Measurements from ENCODE around the gene GPR180. TPM values are rescaled to one million over a fixed set of nuclear protein-coding genes. Genes with fewer than 3 reads are reported as not detected.

The GPR180 gene
- total RNA-seq (10 to 100 TPM in 1 of 2 donors, 1 to 10 TPM in 1; 7.9 to 19.4 TPM), polyA plus RNA-seq (ENCODE audit: insufficient read length in 2 of 2) (1 to 10 TPM; 6.4 to 8.2 TPM)
- long read RNA-seq, donor 1, full-length matches to known transcripts, result 4 of 9 reads
- long read RNA-seq, donor 1, partial matches to known transcripts, result 5 of 9 reads
- long read RNA-seq, donor 1, other reads (novel, unspliced or antisense), result 0 of 9 reads
- long read RNA-seq, donor 2, full-length matches to known transcripts, result 1 of 1 reads
- long read RNA-seq, donor 2, partial matches to known transcripts, result 0 of 1 reads
- long read RNA-seq, donor 2, other reads (novel, unspliced or antisense), result 0 of 1 reads
- long read RNA-seq, donor 3, full-length matches to known transcripts, result 1 of 1 reads
- long read RNA-seq, donor 3, partial matches to known transcripts, result 0 of 1 reads
- long read RNA-seq, donor 3, other reads (novel, unspliced or antisense), result 0 of 1 reads
- long read RNA-seq, donor 4, full-length matches to known transcripts, result 3 of 3 reads
- long read RNA-seq, donor 4, partial matches to known transcripts, result 0 of 3 reads
- long read RNA-seq, donor 4, other reads (novel, unspliced or antisense), result 0 of 3 reads

DNA sequence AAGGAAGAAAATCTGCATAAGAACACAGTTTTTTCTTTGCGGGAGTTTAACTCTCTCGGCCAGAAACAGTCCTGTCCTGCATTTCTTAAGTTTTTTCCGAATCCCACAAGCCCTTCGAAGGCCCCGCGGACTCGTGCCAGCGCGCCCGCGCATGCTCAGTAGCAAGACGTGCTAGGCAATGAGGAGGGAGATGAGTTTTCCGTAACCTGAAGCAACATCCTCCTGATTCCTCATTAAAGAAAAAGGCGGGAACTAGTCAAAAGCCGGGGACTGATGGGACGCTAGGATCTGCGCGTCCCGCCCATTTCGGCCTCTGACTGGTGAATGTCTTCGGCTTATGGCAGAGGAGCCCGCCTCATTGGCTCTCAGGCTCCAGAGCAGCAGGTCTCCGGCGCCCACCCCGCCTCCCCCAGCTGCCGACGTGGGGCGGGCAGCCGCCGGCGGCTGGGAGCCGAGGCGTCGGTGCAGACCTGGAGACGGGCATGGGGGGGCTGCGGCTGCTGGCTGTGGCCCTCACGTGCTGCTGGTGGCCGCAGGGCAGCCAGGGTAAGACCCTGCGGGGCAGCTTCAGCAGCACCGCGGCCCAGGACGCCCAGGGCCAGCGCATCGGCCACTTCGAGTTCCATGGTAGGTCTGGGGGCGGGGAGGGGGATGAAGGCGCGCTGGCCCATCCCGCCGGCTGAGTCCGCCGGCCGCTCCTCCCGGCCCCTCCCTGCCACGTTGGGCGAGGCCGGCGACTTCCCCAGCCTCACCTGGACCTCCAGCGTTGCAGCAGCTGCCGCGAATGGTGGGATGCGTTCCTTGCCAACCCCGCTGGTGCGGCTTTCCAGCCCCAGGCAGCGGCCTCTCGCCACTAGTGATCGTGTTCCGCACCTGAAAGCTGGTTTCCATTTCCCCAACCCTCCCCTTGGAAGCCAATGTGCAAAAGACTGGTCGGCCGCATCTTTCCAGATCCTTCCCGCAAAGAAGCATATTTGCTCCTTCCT lies at the start of gene GPR180:
TSS of gene GPR180 (plus strand) at position 412 of the 986 bp plus-strand sequence. CDS start at position 483, 71 bp downstream.
- no peaks in the 10 kb centered on the region for H3K27me3 ChIP-seq (ENCODE audit: control insufficient read depth, insufficient read depth, low read length)
- H3K4me1 ChIP-seq (ENCODE audit: control insufficient read depth, insufficient read depth, low read length), result peaks cover 5% of the 10 kb centered on the region
- DNase-seq (ENCODE audit: low read depth in 4 of 6, low spot score in 6 of 6), result peak; percentile 91 to 100 (median 98)
- H3K36me3 ChIP-seq (ENCODE audit: control insufficient read depth, insufficient read depth, low read length), result peaks cover 4% of the 10 kb centered on the region
- H3K9me3 ChIP-seq (ENCODE audit: control insufficient read depth, insufficient read depth, low read length), result no peaks in the 10 kb centered on the region
- under 1% methylated on average over 68 of the region's 71 CpGs for WGBS (ENCODE audit: insufficient coverage)
- peak within 1 kb of the TSS; percentile 86 for H3K27ac ChIP-seq (ENCODE audit: low read depth, low read length)
- peak within 1 kb of the TSS; percentile 85 for H3K4me3 ChIP-seq (ENCODE audit: low read depth, low read length)

DNA sequence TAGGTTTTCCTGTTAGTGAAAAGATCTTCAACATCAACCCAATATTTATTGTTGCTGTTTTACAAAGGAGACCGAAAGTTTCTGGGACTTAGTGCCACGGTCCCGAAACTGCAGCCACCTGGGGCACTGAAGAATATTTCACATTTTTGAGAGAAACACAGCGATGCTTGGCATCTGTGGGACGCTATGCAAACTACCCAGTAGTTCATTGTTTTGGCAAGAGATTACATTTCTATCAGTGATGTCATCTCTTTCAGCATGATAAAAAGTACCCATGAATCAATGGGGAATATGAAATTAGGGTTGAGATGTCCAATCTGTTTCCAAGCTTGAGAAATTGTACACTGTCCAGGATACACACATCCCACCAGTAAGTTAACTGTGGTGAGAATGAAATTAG lies 49.6 kb upstream of the GPR180 start:
- DNase-seq (ENCODE audit: low read depth in 4 of 6, low spot score in 6 of 6), result no peak
- Histone ChIP-seq H3K27ac (ENCODE audit: low read depth, low read length) (no peak overlapping the region), H3K27me3 (ENCODE audit: control insufficient read depth, insufficient read depth, low read length) (no peaks in the 10 kb centered on the region), H3K4me1 (ENCODE audit: control insufficient read depth, insufficient read depth, low read length) (peaks cover 14% of the 10 kb centered on the region), H3K9me3 (ENCODE audit: control insufficient read depth, insufficient read depth, low read length) (no peaks in the 10 kb centered on the region), H3K4me3 (ENCODE audit: low read depth, low read length) (no peak overlapping the region), H3K36me3 (ENCODE audit: control insufficient read depth, insufficient read depth, low read length) (no peaks in the 10 kb centered on the region)
- 93% methylated on average over 3 of the region's 5 CpGs for WGBS (ENCODE audit: insufficient coverage)

DNA sequence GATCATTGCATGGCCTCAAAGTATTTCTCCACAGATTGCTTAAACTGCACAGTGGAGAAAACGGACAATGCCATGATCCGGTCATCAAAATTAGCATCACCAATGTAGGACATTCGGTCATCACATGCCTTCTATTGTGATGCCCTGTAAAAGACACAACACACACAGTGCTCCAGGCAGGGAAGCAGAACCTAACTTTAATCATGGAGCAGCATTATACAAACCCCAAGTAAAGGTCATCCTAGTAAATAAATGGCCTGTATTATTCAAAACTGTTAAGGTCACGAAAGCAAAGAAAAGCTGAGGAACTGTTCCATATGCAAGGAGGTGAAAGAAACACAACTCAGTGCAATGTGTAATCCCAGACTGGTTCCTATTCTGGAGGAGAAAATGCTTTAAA lies 47.9 kb upstream of the GPR180 start:
- 85% methylated on average over 3 of the region's 4 CpGs for WGBS (ENCODE audit: insufficient coverage)
- Histone ChIP-seq H3K27ac (ENCODE audit: low read depth, low read length) (no peak overlapping the region), H3K36me3 (ENCODE audit: control insufficient read depth, insufficient read depth, low read length) (no peaks in the 10 kb centered on the region), H3K4me1 (ENCODE audit: control insufficient read depth, insufficient read depth, low read length) (peaks cover 9% of the 10 kb centered on the region), H3K9me3 (ENCODE audit: control insufficient read depth, insufficient read depth, low read length) (no peaks in the 10 kb centered on the region), H3K4me3 (ENCODE audit: low read depth, low read length) (no peak overlapping the region), H3K27me3 (ENCODE audit: control insufficient read depth, insufficient read depth, low read length) (no peaks in the 10 kb centered on the region)
- DNase-seq (ENCODE audit: low read depth in 4 of 6, low spot score in 6 of 6), result no peak

DNA sequence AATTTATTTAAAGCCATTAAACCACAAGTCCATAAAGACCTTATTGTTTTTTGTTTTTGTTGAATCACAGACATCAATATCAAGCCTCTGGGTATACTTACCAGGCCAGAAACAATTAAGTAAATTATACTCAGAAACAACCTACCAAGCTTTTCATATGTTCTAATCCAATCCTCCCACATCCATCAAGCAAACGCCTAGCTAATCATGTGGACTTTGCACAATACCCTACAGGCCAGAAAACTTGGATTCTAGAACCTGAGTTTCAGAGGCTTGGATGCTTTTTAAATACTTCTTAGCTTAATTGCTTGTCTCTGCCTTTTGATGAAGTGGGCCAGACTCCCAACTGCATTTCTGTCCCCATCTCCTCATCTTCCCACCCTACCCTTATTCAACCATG lies 45.6 kb upstream of the GPR180 start:
- WGBS (ENCODE audit: insufficient coverage), result no CpG with 5 or more reads among the region's 1 CpG
- no peaks in the 10 kb centered on the region for H3K36me3 ChIP-seq (ENCODE audit: control insufficient read depth, insufficient read depth, low read length)
- H3K4me1 ChIP-seq (ENCODE audit: control insufficient read depth, insufficient read depth, low read length), result no peaks in the 10 kb centered on the region
- H3K27me3 ChIP-seq (ENCODE audit: control insufficient read depth, insufficient read depth, low read length), result no peaks in the 10 kb centered on the region
- H3K4me3 ChIP-seq (ENCODE audit: low read depth, low read length), result no peak overlapping the region
- peak in 1 of 6 donors; percentile 30 for DNase-seq (ENCODE audit: low read depth in 4 of 6, low spot score in 6 of 6)
- no peaks in the 10 kb centered on the region for H3K9me3 ChIP-seq (ENCODE audit: control insufficient read depth, insufficient read depth, low read length)
- no peak overlapping the region for H3K27ac ChIP-seq (ENCODE audit: low read depth, low read length)

- no peaks in the 10 kb centered on the region for H3K27me3 ChIP-seq (ENCODE audit: control insufficient read depth, insufficient read depth, low read length)
- no peaks in the 10 kb centered on the region for H3K4me1 ChIP-seq (ENCODE audit: control insufficient read depth, insufficient read depth, low read length)
- H3K27ac ChIP-seq (ENCODE audit: low read depth, low read length), result no peak overlapping the region
- no peaks in the 10 kb centered on the region for H3K9me3 ChIP-seq (ENCODE audit: control insufficient read depth, insufficient read depth, low read length)
- no peaks in the 10 kb centered on the region for H3K36me3 ChIP-seq (ENCODE audit: control insufficient read depth, insufficient read depth, low read length)
- no peak overlapping the region for H3K4me3 ChIP-seq (ENCODE audit: low read depth, low read length)
- no peak for DNase-seq (ENCODE audit: low read depth in 4 of 6, low spot score in 6 of 6)
- 81% methylated on average over 2 of the region's 3 CpGs for WGBS (ENCODE audit: insufficient coverage)
Measured at GRCh38 chr13:94556621-94557020, 45.0 kb upstream of the GPR180 start.

DNA sequence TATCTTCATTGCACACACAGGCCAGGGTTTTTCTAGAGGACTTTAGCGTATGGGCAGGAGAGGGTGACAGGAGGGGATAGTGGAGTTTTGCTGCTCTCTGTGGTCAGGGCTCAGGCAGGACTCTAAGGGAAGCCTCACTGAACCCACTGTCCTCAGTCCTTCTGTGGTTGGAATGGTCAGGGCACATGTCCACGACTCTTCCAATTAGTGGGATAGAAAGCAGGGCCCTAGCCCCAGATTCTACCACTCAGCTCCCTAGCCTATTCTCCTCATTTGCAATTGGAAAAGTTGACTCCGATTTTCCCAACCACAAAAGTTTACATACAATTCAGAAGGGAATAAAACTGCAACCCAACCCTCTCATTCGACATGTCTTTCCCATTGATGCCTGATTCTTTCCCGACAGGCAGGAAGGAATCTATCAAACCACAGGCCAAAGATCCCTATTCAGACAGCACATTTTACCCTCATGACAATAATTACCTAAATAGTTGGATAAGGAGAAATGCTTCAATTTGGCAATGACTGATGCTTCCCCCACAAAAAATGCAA lies 43.9 kb upstream of the GPR180 start:
- WGBS (ENCODE audit: insufficient coverage), result 93% methylated on average over 3 of the region's 5 CpGs
- H3K27me3 ChIP-seq (ENCODE audit: control insufficient read depth, insufficient read depth, low read length), result no peaks in the 10 kb centered on the region
- no peaks in the 10 kb centered on the region for H3K9me3 ChIP-seq (ENCODE audit: control insufficient read depth, insufficient read depth, low read length)
- no peak overlapping the region for H3K4me3 ChIP-seq (ENCODE audit: low read depth, low read length)
- DNase-seq (ENCODE audit: low read depth in 4 of 6, low spot score in 6 of 6), result no peak
- H3K4me1 ChIP-seq (ENCODE audit: control insufficient read depth, insufficient read depth, low read length), result no peaks in the 10 kb centered on the region
- H3K36me3 ChIP-seq (ENCODE audit: control insufficient read depth, insufficient read depth, low read length), result no peaks in the 10 kb centered on the region
- no peak overlapping the region for H3K27ac ChIP-seq (ENCODE audit: low read depth, low read length)

GRCh38 chr13:94558716-94559115 lies 42.9 kb upstream of the GPR180 start:
- no peak overlapping the region for H3K27ac ChIP-seq (ENCODE audit: low read depth, low read length)
- H3K4me1 ChIP-seq (ENCODE audit: control insufficient read depth, insufficient read depth, low read length), result no peaks in the 10 kb centered on the region
- no peak overlapping the region for H3K4me3 ChIP-seq (ENCODE audit: low read depth, low read length)
- no peaks in the 10 kb centered on the region for H3K9me3 ChIP-seq (ENCODE audit: control insufficient read depth, insufficient read depth, low read length)
- 60% methylated on average over 4 of the region's 6 CpGs for WGBS (ENCODE audit: insufficient coverage)
- no peak for DNase-seq (ENCODE audit: low read depth in 4 of 6, low spot score in 6 of 6)
- no peaks in the 10 kb centered on the region for H3K36me3 ChIP-seq (ENCODE audit: control insufficient read depth, insufficient read depth, low read length)
- H3K27me3 ChIP-seq (ENCODE audit: control insufficient read depth, insufficient read depth, low read length), result no peaks in the 10 kb centered on the region

DNA sequence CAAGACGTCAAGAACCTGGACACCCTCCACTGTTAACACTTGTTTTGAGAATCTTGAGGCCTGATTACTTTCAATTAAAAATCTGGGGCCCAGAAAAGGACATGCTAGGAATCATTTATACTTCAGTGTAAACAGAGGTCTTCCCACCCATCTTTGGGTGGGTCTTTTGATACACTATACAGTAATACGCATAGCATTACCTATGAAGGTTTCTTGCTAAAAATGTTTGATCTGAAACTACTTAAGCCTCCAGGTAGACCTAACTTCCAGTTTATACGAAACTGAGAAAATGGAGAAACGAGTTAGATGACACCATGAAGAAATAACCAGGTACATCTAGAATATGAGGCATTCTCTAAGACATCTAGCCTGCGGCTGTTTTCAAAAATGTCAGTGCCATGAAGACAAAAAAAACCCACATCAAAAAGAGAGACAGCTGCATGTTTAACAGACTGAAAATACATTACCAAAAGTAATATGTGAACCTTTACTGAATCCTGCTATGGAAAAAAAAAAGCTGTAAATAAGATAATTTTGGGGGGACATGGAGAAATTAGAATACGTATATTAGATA lies 42.3 kb upstream of the GPR180 start:
- Histone ChIP-seq H3K4me3 (ENCODE audit: low read depth, low read length) (no peak overlapping the region), H3K36me3 (ENCODE audit: control insufficient read depth, insufficient read depth, low read length) (no peaks in the 10 kb centered on the region), H3K9me3 (ENCODE audit: control insufficient read depth, insufficient read depth, low read length) (no peaks in the 10 kb centered on the region), H3K4me1 (ENCODE audit: control insufficient read depth, insufficient read depth, low read length) (no peaks in the 10 kb centered on the region), H3K27ac (ENCODE audit: low read depth, low read length) (no peak overlapping the region), H3K27me3 (ENCODE audit: control insufficient read depth, insufficient read depth, low read length) (no peaks in the 10 kb centered on the region)
- 100% methylated on average over 1 of the region's 6 CpGs for WGBS (ENCODE audit: insufficient coverage)
- no peak for DNase-seq (ENCODE audit: low read depth in 4 of 6, low spot score in 6 of 6)

GRCh38 chr13:94560116-94560515 lies 41.5 kb upstream of the GPR180 start:
- no peaks in the 10 kb centered on the region for H3K27me3 ChIP-seq (ENCODE audit: control insufficient read depth, insufficient read depth, low read length)
- no peak overlapping the region for H3K27ac ChIP-seq (ENCODE audit: low read depth, low read length)
- H3K36me3 ChIP-seq (ENCODE audit: control insufficient read depth, insufficient read depth, low read length), result no peaks in the 10 kb centered on the region
- H3K9me3 ChIP-seq (ENCODE audit: control insufficient read depth, insufficient read depth, low read length), result no peaks in the 10 kb centered on the region
- DNase-seq (ENCODE audit: low read depth in 4 of 6, low spot score in 6 of 6), result no peak
- H3K4me1 ChIP-seq (ENCODE audit: control insufficient read depth, insufficient read depth, low read length), result no peaks in the 10 kb centered on the region
- no CpG with 5 or more reads among the region's 2 CpGs for WGBS (ENCODE audit: insufficient coverage)
- H3K4me3 ChIP-seq (ENCODE audit: low read depth, low read length), result no peak overlapping the region
